Natural killer cell treated with Interleukin-12 subunit alpha and Interleukin-12 subunit beta and Interleukin-15 and Interleukin-18, amount 100 ng/mL, for 72 hours (primary cell): Measurements from ENCODE around the gene PARD3. TPM values are rescaled to one million over a fixed set of nuclear protein-coding genes. Genes with fewer than 3 reads are reported as not detected.
"Not testable (repeated sequence)": the region's sequence is repeated elsewhere in the genome, so short reads cannot be mapped to it uniquely, and the experiment has no call there.

Source experiments
- ATAC-seq, 2 donors: fragments of 150-1000 bp; cut with Tn5 transposase in 1 of 2; sonication (Bioruptor Pico), chemical (Tn5 transposase) in 1 of 2; 2 replicates each; pipeline ENCODE4 v1.10.0; 2021
- DNase-seq: peaks from one replicate; pipeline ENCODE4 v3.0.0; 2022; ENCODE audit warnings: low spot score
- H3K27ac Mint-ChIP-seq, 2 donors: 1 replicate in 1 of 2; 2 replicates in 1 of 2; pipeline ENCODE4 v1.8.0; 2022; ENCODE audit warnings: mixed read lengths in 2 of 2, mild to moderate bottlenecking in 1 of 2, moderate library complexity in 1 of 2
- H3K27me3 Mint-ChIP-seq, 2 donors: 1 replicate in 1 of 2; 2 replicates in 1 of 2; pipeline ENCODE4 v1.8.0; 2022; ENCODE audit warnings: mixed read lengths in 2 of 2
- H3K36me3 Mint-ChIP-seq: one replicate; pipeline ENCODE4 v1.8.0; 2022; ENCODE audit warnings: mixed read lengths
- H3K4me1 Mint-ChIP-seq, 2 donors: 1 replicate in 1 of 2; 2 replicates in 1 of 2; pipeline ENCODE4 v1.8.0; 2022; ENCODE audit warnings: low read depth in 2 of 2, mixed read lengths in 2 of 2, mild to moderate bottlenecking in 1 of 2
- H3K4me3 Mint-ChIP-seq: one replicate; pipeline ENCODE4 v1.8.0; 2022; ENCODE audit warnings: mixed read lengths
- H3K9me3 Mint-ChIP-seq: 2 replicates; pipeline ENCODE4 v1.8.0; 2022; ENCODE audit warnings: mixed read lengths
- total RNA-seq, 2 donors: library from RNA; stranded (reverse); gene quantifications; one replicate each; pipeline ENCODE4 v1.2.3, GENCODE V29; 2022

Gene PARD3
- total RNA-seq, 2 donors from 2014 or later, result 0.56 TPM; not detected in 1

DNA sequence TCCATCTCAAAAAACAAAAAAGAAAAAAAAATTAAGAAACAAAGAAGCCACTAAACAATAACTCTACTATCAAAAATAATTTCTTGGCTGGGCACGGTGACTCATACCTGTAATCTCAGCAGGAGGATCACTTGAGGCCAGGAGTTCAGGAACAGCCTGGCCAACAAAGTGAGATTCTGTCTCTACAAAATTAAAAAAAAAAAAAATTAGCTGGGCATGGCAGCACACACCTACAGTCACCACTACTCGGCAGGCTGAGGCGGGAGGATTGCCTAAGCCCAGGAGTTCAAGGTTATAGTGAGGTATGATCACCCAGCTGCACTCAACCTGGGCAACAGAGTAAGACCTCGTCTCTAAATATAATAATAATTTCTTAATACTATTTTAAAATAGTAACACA is 69.0 kb downstream of the PARD3 start:
- no peak for ATAC-seq
- DNase-seq, result no peak
- no peak overlapping the region for H3K4me3 Mint-ChIP-seq
- H3K9me3 Mint-ChIP-seq, result no peaks in the 10 kb centered on the region
- no peaks in the 10 kb centered on the region for H3K4me1 Mint-ChIP-seq
- H3K27me3 Mint-ChIP-seq, result peaks cover 15 to 34% of the 10 kb centered on the region in 2 donors
- H3K27ac Mint-ChIP-seq, result no peak overlapping the region
- H3K36me3 Mint-ChIP-seq, result no peaks in the 10 kb centered on the region

DNA sequence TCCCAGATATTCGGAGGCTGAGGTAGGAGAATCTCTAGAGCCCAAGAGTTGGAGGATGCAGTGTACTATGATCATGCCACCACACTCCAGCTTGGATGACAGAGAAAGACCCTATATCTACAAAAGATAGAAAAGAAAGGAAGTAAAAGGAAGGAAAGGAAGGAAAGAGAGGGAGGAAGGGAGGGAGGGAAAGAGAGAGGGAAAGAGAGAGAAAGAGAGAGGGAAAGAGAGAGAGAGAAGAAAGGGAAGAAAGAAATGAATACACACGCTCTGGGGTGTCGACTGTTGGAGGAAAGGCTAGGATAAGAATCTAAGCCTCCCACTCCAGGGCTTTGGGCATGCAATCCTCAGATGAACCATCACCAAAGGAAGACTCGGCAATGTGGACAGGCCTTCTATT is 69.9 kb downstream of the PARD3 start:
- H3K27me3 Mint-ChIP-seq, result peaks cover 18 to 40% of the 10 kb centered on the region in 2 donors
- no peak overlapping the region for H3K4me3 Mint-ChIP-seq
- H3K27ac Mint-ChIP-seq, result no peak overlapping the region
- H3K4me1 Mint-ChIP-seq, result no peaks in the 10 kb centered on the region
- no peaks in the 10 kb centered on the region for H3K36me3 Mint-ChIP-seq
- H3K9me3 Mint-ChIP-seq, result no peaks in the 10 kb centered on the region
- no peak for DNase-seq
- no peak for ATAC-seq

DNA sequence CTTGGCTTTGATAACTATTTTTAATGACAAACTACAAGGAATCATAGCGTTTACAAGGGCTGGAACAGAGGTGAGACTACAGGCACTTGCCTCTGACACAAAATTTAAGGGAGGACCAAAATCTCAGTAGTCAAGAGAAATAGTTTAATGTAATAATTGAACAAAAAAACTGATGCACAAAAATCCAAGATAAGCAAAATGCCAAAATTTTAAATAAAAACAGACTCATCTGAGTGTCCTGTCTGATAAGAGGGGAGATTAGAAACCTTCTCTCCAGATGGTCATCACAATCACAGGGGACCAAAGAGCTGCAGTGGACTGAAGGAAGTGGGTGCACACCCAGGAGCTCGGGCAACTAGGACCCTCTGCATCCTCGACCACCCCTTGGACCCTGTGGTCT is 70.5 kb downstream of the PARD3 start:
- DNase-seq, result no peak
- Mint-ChIP-seq H3K27me3 (peaks cover 21 to 41% of the 10 kb centered on the region in 2 donors), H3K9me3 (no peaks in the 10 kb centered on the region), H3K4me3 (no peak overlapping the region), H3K36me3 (no peaks in the 10 kb centered on the region), H3K27ac (no peak overlapping the region), H3K4me1 (no peaks in the 10 kb centered on the region)
- ATAC-seq, result no peak

DNA sequence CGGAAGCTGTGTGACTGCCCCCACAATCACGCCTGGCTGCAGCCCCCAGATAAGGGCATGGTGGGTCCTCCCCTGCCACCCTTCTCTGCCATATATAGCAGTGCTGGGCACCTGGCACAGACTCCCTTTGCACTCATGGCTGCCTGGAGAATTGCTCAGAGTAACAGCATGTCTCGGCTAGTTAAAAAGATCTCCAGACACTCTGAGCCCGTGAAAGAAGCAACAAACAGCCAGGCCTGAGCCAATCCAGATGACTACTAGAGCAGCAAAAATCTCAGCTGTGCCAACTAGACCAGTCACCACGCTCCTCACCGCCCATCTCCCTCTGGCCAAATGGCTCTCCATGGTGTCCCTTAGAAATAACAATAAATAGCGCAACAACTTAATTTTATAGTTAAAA is 71.3 kb downstream of the PARD3 start:
- Mint-ChIP-seq H3K4me1 (no peaks in the 10 kb centered on the region), H3K9me3 (no peaks in the 10 kb centered on the region), H3K27ac (no peak overlapping the region), H3K4me3 (no peak overlapping the region), H3K36me3 (no peaks in the 10 kb centered on the region), H3K27me3 (peaks cover 18 to 39% of the 10 kb centered on the region in 2 donors)
- DNase-seq, result no peak
- ATAC-seq, result no peak

DNA sequence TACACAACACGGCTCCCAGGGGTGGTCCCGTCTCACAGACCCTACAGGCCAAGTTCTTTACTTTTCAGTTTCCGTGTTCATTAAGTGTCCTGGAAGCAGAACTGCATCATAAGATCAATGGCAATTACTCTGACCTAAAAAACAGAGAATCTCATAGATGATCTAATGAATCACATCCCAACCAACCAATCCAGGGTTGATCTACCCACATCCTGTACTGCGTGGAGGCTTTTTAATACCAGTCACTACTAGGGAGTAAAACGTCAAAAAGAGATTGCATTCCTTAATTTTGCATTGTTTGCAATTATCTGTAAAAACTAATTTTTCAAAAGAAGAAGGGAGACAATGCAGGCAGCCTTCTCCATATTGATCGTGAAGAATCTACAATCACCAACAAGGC is 72.6 kb downstream of the PARD3 start:
- ATAC-seq (no peak), DNase-seq (no peak)
- Mint-ChIP-seq H3K9me3 (no peaks in the 10 kb centered on the region), H3K27ac (no peak overlapping the region), H3K36me3 (no peaks in the 10 kb centered on the region), H3K4me3 (no peak overlapping the region), H3K27me3 (peaks cover 14 to 33% of the 10 kb centered on the region in 2 donors), H3K4me1 (no peaks in the 10 kb centered on the region)

DNA sequence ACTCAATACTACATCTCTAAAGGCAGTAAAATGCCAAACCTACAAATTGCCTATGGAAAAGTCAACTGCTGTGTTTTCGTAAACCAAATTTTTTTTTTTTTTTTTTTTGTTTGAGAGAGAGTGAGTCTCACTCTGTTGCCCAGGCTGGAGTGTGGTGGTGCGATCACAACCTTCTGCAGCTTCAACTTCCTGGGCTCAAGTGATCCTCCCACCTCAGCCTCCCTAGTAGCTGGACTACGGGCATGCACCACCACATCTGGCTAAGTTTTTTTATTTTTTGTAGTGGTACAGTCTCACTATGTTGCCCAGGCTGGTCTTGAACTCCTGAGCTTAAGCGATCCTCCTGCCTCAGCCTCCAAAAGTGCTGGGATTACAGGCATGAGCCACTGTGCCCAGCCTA is 74.0 kb downstream of the PARD3 start:
- not testable (repeated sequence) for DNase-seq, H3K36me3 Mint-ChIP-seq, H3K4me1 Mint-ChIP-seq, ATAC-seq, H3K27ac Mint-ChIP-seq, H3K4me3 Mint-ChIP-seq, H3K9me3 Mint-ChIP-seq
- peaks cover 14 to 39% of the 10 kb centered on the region in 2 donors for H3K27me3 Mint-ChIP-seq

DNA sequence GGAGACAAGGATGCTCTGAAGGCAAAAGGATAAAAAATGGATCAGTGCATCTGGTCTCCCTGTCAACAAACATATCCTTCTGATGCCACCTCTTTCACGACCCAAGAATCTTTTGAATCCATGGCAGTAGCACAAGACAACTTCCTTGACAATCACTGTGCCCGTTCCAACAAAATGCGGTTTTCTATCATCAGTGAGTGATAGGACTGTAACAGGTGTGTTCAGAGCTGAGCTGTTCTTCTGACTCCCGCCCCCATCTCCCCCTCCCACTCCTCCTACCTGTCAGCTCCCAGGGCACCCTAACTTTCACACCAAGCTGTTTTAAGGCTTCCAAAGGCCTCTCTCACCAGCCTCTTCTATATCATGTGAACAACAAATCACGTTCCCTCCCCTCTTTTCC is 74.8 kb downstream of the PARD3 start:
- DNase-seq, result no peak
- Mint-ChIP-seq H3K9me3 (no peaks in the 10 kb centered on the region), H3K27me3 (peaks cover 14 to 37% of the 10 kb centered on the region in 2 donors), H3K4me3 (no peak overlapping the region), H3K27ac (no peak overlapping the region), H3K36me3 (no peaks in the 10 kb centered on the region), H3K4me1 (no peaks in the 10 kb centered on the region)
- ATAC-seq, result no peak

DNA sequence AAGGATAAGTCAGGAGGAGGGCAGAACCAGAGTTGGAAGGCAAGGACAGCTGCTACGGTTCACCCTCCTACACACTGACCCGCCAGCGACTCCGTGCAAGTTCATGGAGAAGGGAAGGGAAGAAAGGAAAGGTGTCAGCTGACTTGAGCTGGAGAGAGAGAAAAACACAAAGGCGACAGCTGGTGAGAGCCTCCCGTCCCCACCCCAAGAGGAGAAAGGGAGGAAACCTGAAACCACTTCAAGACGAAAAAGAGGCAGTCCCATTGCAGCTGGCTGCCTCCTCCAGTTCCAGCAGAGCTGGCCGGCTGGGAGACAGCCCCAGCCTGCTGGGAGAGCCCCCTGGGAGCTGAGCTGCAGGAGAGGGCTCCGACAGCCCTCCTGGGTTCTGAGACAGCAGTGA is 75.2 kb downstream of the PARD3 start:
- Mint-ChIP-seq H3K27ac (no peak overlapping the region), H3K4me1 (no peaks in the 10 kb centered on the region), H3K27me3 (peaks cover 14 to 33% of the 10 kb centered on the region in 2 donors), H3K4me3 (no peak overlapping the region), H3K36me3 (no peaks in the 10 kb centered on the region), H3K9me3 (no peaks in the 10 kb centered on the region)
- DNase-seq, result no peak
- no peak for ATAC-seq

DNA sequence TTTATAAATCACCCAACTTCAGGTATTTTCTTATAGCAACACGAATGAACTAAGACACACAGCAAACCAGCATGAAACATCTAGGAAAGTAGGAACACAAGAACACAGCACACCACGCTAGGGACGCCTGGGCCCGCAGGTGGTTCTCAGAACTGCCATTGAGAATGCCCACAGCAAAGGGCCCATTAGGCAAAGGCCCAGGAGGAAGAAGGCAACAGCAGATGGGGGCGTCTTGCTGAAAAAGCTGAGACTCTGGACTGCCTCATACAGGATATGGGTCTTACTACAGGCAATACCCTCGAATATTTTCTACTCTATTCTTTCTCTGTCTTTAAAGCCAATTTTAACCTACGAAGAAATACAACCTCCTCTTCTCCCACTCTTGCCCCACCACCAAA is 77.3 kb downstream of the PARD3 start:
- H3K9me3 Mint-ChIP-seq, result no peaks in the 10 kb centered on the region

DNA sequence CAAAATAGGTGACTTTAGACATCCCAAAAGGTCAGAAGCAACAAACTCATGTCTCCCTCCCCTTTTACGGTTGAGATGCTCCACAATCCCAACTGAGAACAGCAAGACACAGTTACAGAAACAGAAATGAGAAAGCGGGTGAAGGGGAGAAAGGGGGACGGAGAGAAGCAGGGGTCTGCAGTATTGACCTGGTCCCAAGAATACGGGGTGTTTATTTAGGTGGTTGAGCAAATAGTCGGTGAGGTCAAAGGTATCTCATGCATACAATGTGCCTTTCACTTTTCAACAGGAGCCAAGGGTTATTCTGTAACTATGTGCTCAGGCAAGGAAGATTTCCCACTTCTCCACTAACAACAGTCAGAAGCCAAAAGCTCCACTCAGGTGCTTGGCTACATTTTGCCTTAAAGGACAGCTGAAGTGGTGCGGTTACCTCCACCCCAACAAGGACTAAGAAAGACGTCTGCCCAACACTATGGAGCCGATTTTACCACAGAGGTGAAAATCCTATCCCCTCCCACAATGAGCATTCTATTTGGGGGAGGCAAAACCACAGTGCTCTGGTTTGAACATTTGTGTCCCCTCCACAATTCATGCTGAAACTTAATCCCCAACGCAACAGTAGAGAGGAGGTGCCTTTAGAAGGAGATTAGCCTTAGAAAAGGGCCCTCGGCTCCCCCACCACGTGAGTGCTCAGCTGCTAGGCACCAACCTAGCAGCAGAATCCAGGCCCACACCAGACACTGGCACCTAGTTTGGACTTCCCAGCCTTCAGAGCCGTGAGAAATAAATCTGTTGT is 77.9 kb downstream of the PARD3 start:
- no peaks in the 10 kb centered on the region for H3K9me3 Mint-ChIP-seq
- no peak overlapping the region for H3K4me3 Mint-ChIP-seq
- no peak overlapping the region for H3K27ac Mint-ChIP-seq
- no peak for DNase-seq
- H3K36me3 Mint-ChIP-seq, result no peaks in the 10 kb centered on the region
- peaks cover 9 to 25% of the 10 kb centered on the region in 2 donors for H3K27me3 Mint-ChIP-seq
- ATAC-seq, result no peak
- H3K4me1 Mint-ChIP-seq, result no peaks in the 10 kb centered on the region

More for the DNA sequence above, 77.3 kb downstream of the PARD3 start:
- Mint-ChIP-seq H3K4me3 (no peak overlapping the region), H3K27me3 (peaks cover 14 to 31% of the 10 kb centered on the region in 2 donors), H3K4me1 (no peaks in the 10 kb centered on the region), H3K27ac (no peak overlapping the region), H3K36me3 (no peaks in the 10 kb centered on the region)
- DNase-seq (no peak), ATAC-seq (no peak)

DNA sequence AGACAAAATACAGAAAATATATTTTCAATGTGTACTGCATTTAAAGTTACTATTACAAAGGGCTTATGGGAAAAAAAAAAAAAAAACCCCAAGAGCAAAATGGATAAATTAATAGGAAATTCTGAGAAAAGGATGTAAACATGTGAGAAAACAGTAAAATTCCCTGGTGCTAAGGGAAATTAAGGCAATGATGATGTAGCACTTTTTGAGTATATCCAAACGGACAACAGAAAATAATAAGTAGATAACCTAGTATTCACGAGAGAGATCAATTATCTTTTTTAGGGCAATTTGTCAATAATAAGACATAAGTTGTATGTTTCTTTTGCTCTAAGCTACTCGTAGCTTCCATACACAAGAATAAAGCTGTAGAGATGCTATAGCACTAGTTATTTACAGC is 80.2 kb downstream of the PARD3 start:
- H3K4me1 Mint-ChIP-seq, result no peaks in the 10 kb centered on the region
- no peak for DNase-seq
- no peaks in the 10 kb centered on the region for H3K9me3 Mint-ChIP-seq
- no peak overlapping the region for H3K27ac Mint-ChIP-seq
- H3K27me3 Mint-ChIP-seq, result peaks cover 3 to 13% of the 10 kb centered on the region in 2 donors
- no peak for ATAC-seq
- no peaks in the 10 kb centered on the region for H3K36me3 Mint-ChIP-seq
- H3K4me3 Mint-ChIP-seq, result no peak overlapping the region

DNA sequence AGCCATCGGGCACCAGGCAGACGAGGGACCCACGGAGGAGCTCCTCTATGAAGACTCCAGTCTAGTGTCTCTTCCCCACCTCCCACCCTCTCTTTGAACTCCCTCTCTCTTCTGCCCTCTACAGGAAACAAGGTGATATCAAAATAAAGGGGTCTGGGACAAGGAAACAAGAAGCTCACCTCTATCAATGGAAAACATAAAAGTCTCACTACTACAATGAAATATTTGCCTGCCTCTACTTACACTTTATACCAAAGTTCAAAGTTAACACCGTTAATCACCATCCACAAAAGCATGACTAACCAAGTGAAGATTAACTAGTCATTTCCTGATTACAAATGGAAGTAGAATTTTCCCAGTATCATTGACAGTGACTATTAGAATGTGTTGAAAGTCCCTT is 82.2 kb downstream of the PARD3 start:
- DNase-seq, result no peak
- Mint-ChIP-seq H3K27ac (no peak overlapping the region), H3K4me3 (no peak overlapping the region), H3K9me3 (no peaks in the 10 kb centered on the region), H3K27me3 (peaks cover 0 to 14% of the 10 kb centered on the region in 2 donors), H3K36me3 (no peaks in the 10 kb centered on the region), H3K4me1 (no peaks in the 10 kb centered on the region)
- no peak for ATAC-seq

DNA sequence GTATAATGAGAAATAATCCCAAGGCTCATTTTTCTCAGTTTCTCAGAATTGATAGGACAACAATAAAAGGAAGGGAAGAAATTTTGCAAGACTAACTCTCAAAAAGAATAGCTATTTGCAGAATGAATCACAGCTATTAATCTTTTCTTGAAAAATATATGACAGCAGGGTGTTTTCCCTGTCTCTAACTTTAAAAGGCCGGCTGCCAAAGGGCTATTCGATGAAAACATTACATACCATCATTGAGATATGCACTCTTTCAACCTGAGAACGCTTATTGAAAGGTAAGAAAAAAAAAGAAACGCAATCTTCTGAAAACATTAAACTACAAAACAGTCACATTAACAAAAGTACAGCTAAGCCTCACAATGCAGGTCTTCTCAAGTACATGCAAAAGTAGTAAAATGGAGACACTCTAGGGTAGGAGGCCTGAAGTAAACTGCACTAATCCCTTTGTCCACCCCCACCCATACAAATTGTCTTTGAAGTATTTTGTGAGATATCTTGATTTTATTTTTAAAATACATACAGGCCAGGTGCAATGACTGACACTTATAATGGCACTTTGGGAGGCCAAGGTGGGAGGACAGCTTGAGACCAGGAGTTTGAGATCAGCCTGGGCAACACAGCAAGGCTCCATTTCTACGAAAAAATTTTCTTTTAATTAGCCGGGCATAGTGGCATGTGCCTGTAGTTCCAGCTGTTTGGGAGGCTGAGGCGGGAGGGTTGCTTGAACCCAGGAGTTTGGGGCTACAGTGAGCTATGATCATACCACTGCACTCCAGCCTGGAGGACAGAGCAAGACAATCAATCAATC is 83.0 kb downstream of the PARD3 start:
- no peaks in the 10 kb centered on the region for H3K4me1 Mint-ChIP-seq
- ATAC-seq (no peak), DNase-seq (no peak)
- no peaks in the 10 kb centered on the region for H3K36me3 Mint-ChIP-seq
- no peaks in the 10 kb centered on the region for H3K9me3 Mint-ChIP-seq
- no peak overlapping the region for H3K27ac Mint-ChIP-seq
- no peak overlapping the region for H3K4me3 Mint-ChIP-seq
- peaks cover 2 to 16% of the 10 kb centered on the region in 2 donors for H3K27me3 Mint-ChIP-seq

DNA sequence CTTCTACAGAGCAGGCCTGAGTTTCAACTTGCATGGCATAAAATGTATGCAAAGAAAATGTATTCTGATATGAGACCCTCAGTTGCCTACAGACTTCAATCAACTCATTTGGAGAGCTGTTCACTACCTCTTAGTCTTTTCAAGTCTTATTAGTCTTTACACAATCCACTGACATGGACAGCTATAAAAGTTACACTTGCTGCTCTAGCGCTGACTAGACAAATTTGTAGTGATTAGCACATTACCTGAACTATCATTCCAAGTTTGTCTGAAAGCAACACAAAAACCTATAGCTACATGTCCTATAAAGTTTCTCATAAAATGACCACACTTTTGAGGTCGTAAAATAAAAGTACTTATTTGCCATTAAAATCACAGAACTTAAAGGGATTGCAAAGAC is 83.9 kb downstream of the PARD3 start:
- H3K36me3 Mint-ChIP-seq, result no peaks in the 10 kb centered on the region
- ATAC-seq (no peak), DNase-seq (no peak)
- no peak overlapping the region for H3K27ac Mint-ChIP-seq
- H3K4me1 Mint-ChIP-seq, result no peaks in the 10 kb centered on the region
- H3K4me3 Mint-ChIP-seq, result no peak overlapping the region
- no peaks in the 10 kb centered on the region for H3K9me3 Mint-ChIP-seq
- peaks cover 2 to 13% of the 10 kb centered on the region in 2 donors for H3K27me3 Mint-ChIP-seq
